HG02885 (cell line): ENCODE results near the gene SERPINB11.
"Not testable (repeated sequence)": the region's sequence is repeated elsewhere in the genome, so short reads cannot be mapped to it uniquely, and the experiment has no call there.

Experiments
- ATAC-seq: cut with Tn5 transposase; IDR thresholded peaks from one replicate; pipeline ENCODE4 v1.9.1; 2021; ENCODE audit warnings: mild to moderate bottlenecking; ENCODE audit not compliant: unreplicated experiment, poor library complexity

The SERPINB11 gene

GRCh38 chr18:63702660-63703059 is at the start of gene SERPINB11:
Gene SERPINB11 (plus strand): TSS chr18:63702960. CDS start chr18:63710194, 7,234 bp downstream.
- no peak for ATAC-seq

GRCh38 chr18:63658920-63659319 is 43.8 kb upstream of the SERPINB11 start:
- ATAC-seq: not testable (repeated sequence)

GRCh38 chr18:63661750-63662149 is 41.0 kb upstream of the SERPINB11 start, which contains the start of gene SERPINB3:
Gene SERPINB3 (minus strand): TSS chr18:63661893. CDS start chr18:63661216, 677 bp downstream.
- not testable (repeated sequence) for ATAC-seq

GRCh38 chr18:63664571-63664970 is 38.2 kb upstream of the SERPINB11 start:
- no peak for ATAC-seq

- ATAC-seq: peak; percentile 90
These were observed 26.0 kb upstream of the SERPINB11 start for GRCh38 chr18:63676526-63677323.

GRCh38 chr18:63677500-63678225 is 25.1 kb upstream of the SERPINB11 start:
- ATAC-seq: no peak

- no peak for ATAC-seq
These were observed 22.7 kb upstream of the SERPINB11 start for GRCh38 chr18:63679820-63680606.

GRCh38 chr18:63681449-63682340 is 21.1 kb upstream of the SERPINB11 start:
- no peak for ATAC-seq

GRCh38 chr18:63683152-63683551 is 19.6 kb upstream of the SERPINB11 start:
- no peak for ATAC-seq

- ATAC-seq: no peak
These were observed 18.9 kb upstream of the SERPINB11 start for GRCh38 chr18:63683890-63684289.

GRCh38 chr18:63684718-63685117 is 18.0 kb upstream of the SERPINB11 start:
- ATAC-seq: no peak

- no peak for ATAC-seq
These were observed 15.9 kb upstream of the SERPINB11 start for GRCh38 chr18:63686871-63687270.

GRCh38 chr18:63689064-63689463 is 13.7 kb upstream of the SERPINB11 start:
- no peak for ATAC-seq

- ATAC-seq: no peak
These were observed 5.6 kb upstream of the SERPINB11 start for GRCh38 chr18:63697097-63697660.

GRCh38 chr18:63700501-63700900 is 2.3 kb upstream of the SERPINB11 start:
- no peak for ATAC-seq

- ATAC-seq: no peak
These were observed 808 bp upstream of the SERPINB11 start for GRCh38 chr18:63701952-63702351.

GRCh38 chr18:63705401-63705800 is 2.6 kb downstream of the SERPINB11 start:
- no peak for ATAC-seq

GRCh38 chr18:63707816-63708215 is 5.1 kb downstream of the SERPINB11 start:
- no peak for ATAC-seq

- ATAC-seq: no peak
These were observed 5.9 kb downstream of the SERPINB11 start for GRCh38 chr18:63708650-63709049.
